IMR-90 (cell line): ENCODE results near the gene CDH13. TPM values are rescaled to one million over a fixed set of nuclear protein-coding genes. Genes with fewer than 3 reads are reported as not detected.

Experiments used
- ATAC-seq: fragments of 200-7000 bp; cut with Tn5 transposase; 2 replicates; pipeline ENCODE4 v1.9.1; 2020; ENCODE audit warnings: low read depth, mild to moderate bottlenecking, moderate library complexity
- BruUV-seq: library from RNA; stranded (reverse); fragments of 400-500 nt; replicated peaks from 2 replicates; lab custom pipeline; 2021; lab: Mats Ljungman, UMichigan
- CTCF ChIA-PET: fragments of 300-600 bp; formaldehyde crosslinking; extraction: SDS; loops from one replicate; lab custom pipeline; 2021; ENCODE audit warnings: antibody characterized with exemption; lab: Yijun Ruan, JAX
- POLR2A ChIA-PET: fragments of 300-600 bp; sonication (Branson Sonifier 250); formaldehyde crosslinking; loops from one replicate; lab custom pipeline; 2022; ENCODE audit warnings: antibody characterized with exemption; ENCODE audit not compliant: unreplicated experiment; lab: Charles Lee
- DNase-seq: peaks from one replicate; pipeline ENCODE4 v3.0.0; 2013
- H2AFZ ChIP-seq: replicated peaks from 2 replicates; pipeline ENCODE3; 2013; ENCODE audit warnings: low read length, mild to moderate bottlenecking; ENCODE audit not compliant: poor library complexity
- H2AK5ac ChIP-seq: 2 replicates; pipeline ENCODE4 v1.6.1; 2013; ENCODE audit warnings: low read depth, low read length, inconsistent platforms
- H2AK9ac ChIP-seq: replicated peaks from 2 replicates; pipeline ENCODE3; 2013; ENCODE audit warnings: mild to moderate bottlenecking, low read depth, low read length, moderate library complexity; ENCODE audit not compliant: poor library complexity
- H2BK120ac ChIP-seq: 2 replicates; pipeline ENCODE4 v1.6.1; 2013; ENCODE audit warnings: low read depth, low read length, inconsistent platforms
- H2BK15ac ChIP-seq: 3 replicates; pipeline ENCODE4 v1.6.1; 2013; ENCODE audit warnings: low read depth, low read length, inconsistent platforms
- H2BK20ac ChIP-seq: 2 replicates; pipeline ENCODE4 v1.6.1; 2013; ENCODE audit warnings: low read depth, mild to moderate bottlenecking, inconsistent platforms, low read length, moderate library complexity
- H2BK5ac ChIP-seq: 2 replicates; pipeline ENCODE4 v1.6.1; 2013; ENCODE audit warnings: mild to moderate bottlenecking, low read depth, low read length, inconsistent platforms; ENCODE audit not compliant: poor library complexity, severe bottlenecking
- H3K14ac ChIP-seq: replicated peaks from 2 replicates; pipeline ENCODE4 v1.6.1; 2013; ENCODE audit warnings: low read depth, low read length, inconsistent platforms
- H3K18ac ChIP-seq: 2 replicates; pipeline ENCODE4 v1.6.1; 2013; ENCODE audit warnings: low read depth, low read length, control low read depth
- H3K23ac ChIP-seq: 2 replicates; pipeline ENCODE4 v1.6.1; 2013; ENCODE audit warnings: low read depth, low read length, inconsistent platforms
- H3K27ac ChIP-seq: 2 replicates; pipeline ENCODE4 v1.5.1; 2013; ENCODE audit warnings: mild to moderate bottlenecking, control low read depth, low read length; ENCODE audit not compliant: insufficient read depth
- H3K27me3 ChIP-seq: 2 replicates; pipeline ENCODE4 v1.6.1; 2013; ENCODE audit warnings: low read length; ENCODE audit not compliant: control insufficient read depth, insufficient read depth
- H3K36me3 ChIP-seq: 2 replicates; pipeline ENCODE4 v1.6.1; 2013; ENCODE audit warnings: low read length, mixed read lengths; ENCODE audit not compliant: control insufficient read depth, insufficient read depth
- H3K4ac ChIP-seq: 2 replicates; pipeline ENCODE4 v1.6.1; 2013; ENCODE audit warnings: low read depth, low read length, inconsistent platforms
- H3K4me1 ChIP-seq: 2 replicates; pipeline ENCODE4 v1.6.1; 2013; ENCODE audit warnings: low read length, mixed read lengths; ENCODE audit not compliant: control insufficient read depth, insufficient read depth
- H3K4me2 ChIP-seq: 2 replicates; pipeline ENCODE4 v1.6.1; 2013; ENCODE audit warnings: low read depth, mild to moderate bottlenecking, control low read depth, low read length, moderate library complexity
- H3K4me3 ChIP-seq: 2 replicates; pipeline ENCODE4 v1.5.1; 2013; ENCODE audit warnings: low read depth, mild to moderate bottlenecking, control low read depth, low read length, moderate library complexity; ENCODE audit not compliant: insufficient read depth
- H3K56ac ChIP-seq: 2 replicates; pipeline ENCODE4 v1.6.1; 2013; ENCODE audit warnings: low read length, inconsistent platforms; ENCODE audit not compliant: insufficient read depth; ENCODE audit errors: extremely low read depth
- H3K79me1 ChIP-seq, 2 experiments: 2 replicates each; pipeline ENCODE4 v1.6.1; 2013; ENCODE audit warnings: low read length in 2 of 2, inconsistent platforms in 1 of 2, low read depth in 1 of 2
- H3K9ac ChIP-seq: 2 replicates; pipeline ENCODE4 v1.6.1; 2013; ENCODE audit warnings: low read depth, low read length, control low read depth
- H3K9me1 ChIP-seq: 2 replicates; pipeline ENCODE4 v1.6.1; 2013; ENCODE audit warnings: low read length, inconsistent platforms; ENCODE audit not compliant: insufficient read depth
- H3K9me3 ChIP-seq: 2 replicates; pipeline ENCODE4 v1.6.1; 2013; ENCODE audit warnings: low read length; ENCODE audit not compliant: control insufficient read depth, insufficient read depth
- H4K20me1 ChIP-seq: 2 replicates; pipeline ENCODE4 v1.6.1; 2013; ENCODE audit warnings: low read length, inconsistent platforms; ENCODE audit not compliant: insufficient read depth
- H4K5ac ChIP-seq: 2 replicates; pipeline ENCODE4 v1.6.1; 2013; ENCODE audit warnings: mild to moderate bottlenecking, low read depth, low read length, control low read depth
- H4K8ac ChIP-seq, 2 experiments: 2 replicates each; pipeline ENCODE4 v1.6.1; 2013; ENCODE audit warnings: low read depth in 2 of 2, low read length in 2 of 2, control low read depth in 1 of 2, inconsistent platforms in 1 of 2
- H4K91ac ChIP-seq: 2 replicates; pipeline ENCODE4 v1.6.1; 2013; ENCODE audit warnings: low read depth, low read length, inconsistent platforms; ENCODE audit not compliant: insufficient read depth
- CEBPB ChIP-seq: IDR thresholded peaks from 2 replicates; pipeline ENCODE4 v1.6.1; 2012; ENCODE audit warnings: low read depth, low read length, improper control_type of control experiment
- CHD1 ChIP-seq: IDR thresholded peaks from 2 replicates; pipeline ENCODE4 v1.6.1; 2012; ENCODE audit warnings: low read depth, low read length, improper control_type of control experiment
- FOS ChIP-seq: fragments of 150-350 bp; IDR thresholded peaks from 2 replicates; pipeline ENCODE4 v1.6.1; 2016; ENCODE audit warnings: low read depth, low read length
- MAFK ChIP-seq: IDR thresholded peaks from 2 replicates; pipeline ENCODE4 v1.6.1; 2012; ENCODE audit warnings: low read depth, low read length, improper control_type of control experiment
- MAZ ChIP-seq: IDR thresholded peaks from 2 replicates; pipeline ENCODE4 v1.6.1; 2012; ENCODE audit warnings: low read depth, mild to moderate bottlenecking, low read length, improper control_type of control experiment, moderate library complexity, borderline replicate concordance
- NFE2L2 ChIP-seq: fragments of 150-350 bp; IDR thresholded peaks from 2 replicates; pipeline ENCODE4 v1.6.1; 2016; ENCODE audit warnings: low read depth, mild to moderate bottlenecking, low read length
- POLR2A ChIP-seq: IDR thresholded peaks from 2 replicates; pipeline ENCODE4 v1.6.1; 2012; ENCODE audit warnings: mild to moderate bottlenecking, low read depth, low read length
- RAD21 ChIP-seq: IDR thresholded peaks from 2 replicates; pipeline ENCODE4 v1.6.1; 2012; ENCODE audit warnings: low read length, improper control_type of control experiment
- RCOR1 ChIP-seq: IDR thresholded peaks from 2 replicates; pipeline ENCODE4 v1.6.1; 2012; ENCODE audit warnings: mild to moderate bottlenecking, low read length, improper control_type of control experiment; ENCODE audit not compliant: insufficient replicate concordance
- RFX5 ChIP-seq: IDR thresholded peaks from 2 replicates; pipeline ENCODE4 v1.8.0; 2012; ENCODE audit warnings: low read depth, mild to moderate bottlenecking, low read length, moderate library complexity
- SMC3 ChIP-seq: fragments of 150-350 bp; IDR thresholded peaks from 2 replicates; pipeline ENCODE4 v1.6.1; 2016; ENCODE audit warnings: low read depth, mild to moderate bottlenecking, antibody characterized with exemption, low read length, moderate library complexity
- WGBS, 2 experiments: methylation state at CpG; one replicate each; pipeline versions ENCODE4 v1.1.5 to v1.1.7; 2013; ENCODE audit warnings: missing lambda C conversion rate in 2 of 2; ENCODE audit not compliant: insufficient read length in 1 of 2; ENCODE audit errors: extremely low coverage in 2 of 2; 5-methylcytosine and 5-hydroxymethylcytosine counted together
- dilution Hi-C: fragments of 300-500 bp; cut with HindIII; formaldehyde crosslinking; loops from one replicate; pipeline ENCODE4 v1.14.3; 2018; ENCODE audit warnings: low sequenced_read_pairs; ENCODE audit not compliant: unreplicated experiment
- in situ Hi-C: fragments of 300-500 bp; cut with MboI; formaldehyde crosslinking; loops from 3 replicates; pipeline ENCODE4 v1.14.3; 2019; ENCODE audit warnings: low sequenced_read_pairs, inconsistent platforms, mixed read lengths
- intact Hi-C: fragments of 100-400 bp; cut with micrococcal nuclease; formaldehyde crosslinking; loops from 2 replicates; pipeline ENCODE4 v1.10.0; 2022
- polyA plus RNA-seq, 3 experiments: library from polyadenylated mRNA; depleted of rRNA; stranded (reverse); fragments of >200 nt; gene quantifications; 2 replicates each; pipeline ENCODE4 v1.2.3, GENCODE V29; 2012; ENCODE audit warnings: low replicate concordance in 1 of 3
- total RNA-seq: library from RNA; depleted of rRNA; stranded (reverse); fragments of >200 nt; gene quantifications from 2 replicates; pipeline ENCODE4 v1.2.3, GENCODE V29; 2012
- TF ChIP-seq, protein P1 (sequence below): conservative IDR thresholded peaks from 2 replicates; pipeline ENCODE4 v1.5.1; 2012; ENCODE audit warnings: mild to moderate bottlenecking, low read depth, low read length, improper control_type of control experiment
- TF ChIP-seq, protein P2 (sequence below): fragments of 150-350 bp; IDR thresholded peaks from 2 replicates; pipeline ENCODE4 v1.6.1; 2017; ENCODE audit warnings: mild to moderate bottlenecking, antibody characterized with exemption, low read length, low read depth
- TF ChIP-seq, protein P3 (sequence below): fragments of 150-350 bp; IDR thresholded peaks from 2 replicates; pipeline ENCODE4 v1.6.1; 2016; ENCODE audit warnings: low read depth, mild to moderate bottlenecking, low read length, moderate library complexity, borderline replicate concordance

Gene CDH13
- total and polyA plus RNA-seq, 2 of the 4 experiments (the other 2 are of a cell fraction): 61.6 to 74.7 TPM

DNA sequence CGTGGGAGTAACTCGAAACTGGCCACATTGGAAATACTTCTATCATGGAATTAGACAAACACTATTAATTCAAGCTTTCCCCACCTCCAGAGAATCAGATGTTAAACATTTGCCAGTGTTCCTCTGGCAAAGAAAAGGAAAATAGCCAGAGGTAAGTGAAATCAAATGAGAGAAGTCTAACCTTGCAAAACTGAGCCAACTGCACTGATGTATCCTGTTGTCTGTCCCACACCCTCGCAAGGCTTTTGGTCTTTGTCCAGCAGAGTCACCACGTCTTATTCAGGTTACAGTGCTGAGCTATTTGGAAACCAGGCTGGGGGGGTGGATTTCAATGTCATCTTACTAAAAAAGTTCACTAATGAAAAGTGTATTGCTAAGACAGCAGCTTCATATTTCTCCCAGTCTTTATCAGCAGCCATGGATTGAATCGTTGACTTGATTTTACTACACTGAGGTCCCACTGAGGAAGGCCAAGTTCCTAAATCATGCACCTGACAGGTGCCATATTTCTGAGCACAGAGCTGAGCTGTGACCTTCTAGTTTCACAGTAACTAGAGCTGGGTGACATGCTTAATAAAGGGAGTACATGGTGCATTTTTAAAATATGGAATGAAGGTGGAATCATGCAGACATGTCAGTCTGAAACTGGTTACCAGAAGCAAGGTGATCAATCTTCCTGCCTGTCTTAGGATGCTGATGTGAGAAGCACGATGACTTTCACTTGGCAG is 1095.9 kb downstream of the CDH13 start:
- TF ChIP-seq CHD1 (no peak), RAD21 (no peak), CEBPB (no peak), RFX5 (no peak), POLR2A (no peak), SMC3 (no peak), MAZ (no peak), RCOR1 (no peak), MAFK (no peak), NFE2L2 (no peak), FOS (no peak)
- TF ChIP-seq, protein P1, sequence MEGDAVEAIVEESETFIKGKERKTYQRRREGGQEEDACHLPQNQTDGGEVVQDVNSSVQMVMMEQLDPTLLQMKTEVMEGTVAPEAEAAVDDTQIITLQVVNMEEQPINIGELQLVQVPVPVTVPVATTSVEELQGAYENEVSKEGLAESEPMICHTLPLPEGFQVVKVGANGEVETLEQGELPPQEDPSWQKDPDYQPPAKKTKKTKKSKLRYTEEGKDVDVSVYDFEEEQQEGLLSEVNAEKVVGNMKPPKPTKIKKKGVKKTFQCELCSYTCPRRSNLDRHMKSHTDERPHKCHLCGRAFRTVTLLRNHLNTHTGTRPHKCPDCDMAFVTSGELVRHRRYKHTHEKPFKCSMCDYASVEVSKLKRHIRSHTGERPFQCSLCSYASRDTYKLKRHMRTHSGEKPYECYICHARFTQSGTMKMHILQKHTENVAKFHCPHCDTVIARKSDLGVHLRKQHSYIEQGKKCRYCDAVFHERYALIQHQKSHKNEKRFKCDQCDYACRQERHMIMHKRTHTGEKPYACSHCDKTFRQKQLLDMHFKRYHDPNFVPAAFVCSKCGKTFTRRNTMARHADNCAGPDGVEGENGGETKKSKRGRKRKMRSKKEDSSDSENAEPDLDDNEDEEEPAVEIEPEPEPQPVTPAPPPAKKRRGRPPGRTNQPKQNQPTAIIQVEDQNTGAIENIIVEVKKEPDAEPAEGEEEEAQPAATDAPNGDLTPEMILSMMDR: no peak
- TF ChIP-seq, protein P2, sequence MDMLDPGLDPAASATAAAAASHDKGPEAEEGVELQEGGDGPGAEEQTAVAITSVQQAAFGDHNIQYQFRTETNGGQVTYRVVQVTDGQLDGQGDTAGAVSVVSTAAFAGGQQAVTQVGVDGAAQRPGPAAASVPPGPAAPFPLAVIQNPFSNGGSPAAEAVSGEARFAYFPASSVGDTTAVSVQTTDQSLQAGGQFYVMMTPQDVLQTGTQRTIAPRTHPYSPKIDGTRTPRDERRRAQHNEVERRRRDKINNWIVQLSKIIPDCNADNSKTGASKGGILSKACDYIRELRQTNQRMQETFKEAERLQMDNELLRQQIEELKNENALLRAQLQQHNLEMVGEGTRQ: no peak
- TF ChIP-seq, protein P3, sequence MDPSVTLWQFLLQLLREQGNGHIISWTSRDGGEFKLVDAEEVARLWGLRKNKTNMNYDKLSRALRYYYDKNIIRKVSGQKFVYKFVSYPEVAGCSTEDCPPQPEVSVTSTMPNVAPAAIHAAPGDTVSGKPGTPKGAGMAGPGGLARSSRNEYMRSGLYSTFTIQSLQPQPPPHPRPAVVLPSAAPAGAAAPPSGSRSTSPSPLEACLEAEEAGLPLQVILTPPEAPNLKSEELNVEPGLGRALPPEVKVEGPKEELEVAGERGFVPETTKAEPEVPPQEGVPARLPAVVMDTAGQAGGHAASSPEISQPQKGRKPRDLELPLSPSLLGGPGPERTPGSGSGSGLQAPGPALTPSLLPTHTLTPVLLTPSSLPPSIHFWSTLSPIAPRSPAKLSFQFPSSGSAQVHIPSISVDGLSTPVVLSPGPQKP: no peak
- H3K14ac ChIP-seq: no peak overlapping the region
- intact Hi-C loops (no loop called here), in situ Hi-C loops (no loop called here), dilution Hi-C loops (no loop called here)
- no peak overlapping the region for H2BK15ac ChIP-seq
- no peaks in the 10 kb centered on the region for H3K27me3 ChIP-seq
- H4K91ac ChIP-seq: no peak overlapping the region
- no peak overlapping the region for H3K4ac ChIP-seq
- H3K27ac ChIP-seq: no peak overlapping the region
- no peak overlapping the region for H2AK9ac ChIP-seq
- no peak overlapping the region for H2BK20ac ChIP-seq
- peaks cover 5% of the 10 kb centered on the region; the same call in 1 of the 2 replicates for H3K9me3 ChIP-seq
- H3K79me1 ChIP-seq: no peaks in the 10 kb centered on the region
- no peak overlapping the region for H3K4me3 ChIP-seq
- no peaks in the 10 kb centered on the region for H3K4me1 ChIP-seq
- H2BK5ac ChIP-seq: no peak overlapping the region
- no peaks in the 10 kb centered on the region for H4K20me1 ChIP-seq
- no peak overlapping the region for H3K9ac ChIP-seq
- no peak overlapping the region for H3K18ac ChIP-seq
- no peaks in the 10 kb centered on the region for H3K36me3 ChIP-seq
- H2AK5ac ChIP-seq: no peak overlapping the region
- no peak for DNase-seq
- ATAC-seq: no peak
- H4K5ac ChIP-seq: no peak overlapping the region
- H2BK120ac ChIP-seq: no peak overlapping the region
- H3K9me1 ChIP-seq: peaks cover 8% of the 10 kb centered on the region
- WGBS, 2 experiments: 100% methylated on average over 1 of the region's 6 CpGs; no CpG with 5 or more reads in 1 of the 2 experiments
- no peak overlapping the region for H3K4me2 ChIP-seq
- H4K8ac ChIP-seq: no peak overlapping the region
- ChIA-PET POLR2A (no interaction called here), CTCF (no interaction called here)
- no peak overlapping the region for H2AFZ ChIP-seq
- H3K56ac ChIP-seq: no peak overlapping the region
- BruUV-seq: no TSS peak
- H3K23ac ChIP-seq: no peak overlapping the region
